CD14-positive monocyte (primary cell): Measurements from ENCODE around the gene GRK3. TPM values are rescaled to one million over a fixed set of nuclear protein-coding genes. Genes with fewer than 3 reads are reported as not detected.

Experiments used
- DNase-seq, 3 donors: peaks; one replicate each; pipeline ENCODE4 v3.0.0-alpha.2; 2011 to 2022
- H2AFZ ChIP-seq: 2 replicates; pipeline ENCODE4 v1.6.0; 2012; ENCODE audit warnings: mild to moderate bottlenecking, low read depth, low read length, inconsistent platforms; ENCODE audit not compliant: insufficient read depth, poor library complexity, severe bottlenecking
- H3K27ac ChIP-seq, 2 donors: 1 replicate in 1 of 2; 2 replicates in 1 of 2; pipeline ENCODE4 v1.5.1; 2012 to 2013; ENCODE audit warnings: low read length in 2 of 2, control low read depth in 1 of 2, inconsistent platforms in 1 of 2, low read depth in 1 of 2, mild to moderate bottlenecking in 1 of 2
- H3K27me3 ChIP-seq, 2 donors: one replicate each; pipeline versions ENCODE4 v1.6.0 to v1.6.1; 2011 to 2013; ENCODE audit warnings: low read length in 2 of 2; ENCODE audit not compliant: control insufficient read depth in 2 of 2, insufficient read depth in 2 of 2
- H3K36me3 ChIP-seq, 2 donors: replicated peaks in 1 of 2; 1 replicate in 1 of 2; 2 replicates in 1 of 2; pipeline versions ENCODE4 v1.5.1 to v1.6.1; 2012 to 2013; ENCODE audit warnings: low read length in 2 of 2, control low read depth in 1 of 2, inconsistent platforms in 1 of 2, mild to moderate bottlenecking in 1 of 2; ENCODE audit not compliant: insufficient read depth in 2 of 2, control insufficient read depth in 1 of 2
- H3K4me1 ChIP-seq, 2 donors: 1 replicate in 1 of 2; 2 replicates in 1 of 2; pipeline versions ENCODE4 v1.5.1 to v1.6.1; 2012 to 2013; ENCODE audit warnings: low read length in 2 of 2, control low read depth in 1 of 2, inconsistent platforms in 1 of 2, mild to moderate bottlenecking in 1 of 2, moderate library complexity in 1 of 2; ENCODE audit not compliant: insufficient read depth in 2 of 2, control insufficient read depth in 1 of 2
- H3K4me2 ChIP-seq: replicated peaks from 2 replicates; pipeline ENCODE3; 2012; ENCODE audit warnings: low read length, moderate library complexity, mild to moderate bottlenecking; ENCODE audit not compliant: poor library complexity, severe bottlenecking; ENCODE audit errors: extremely low read depth
- H3K4me3 ChIP-seq, 3 experiments: fragments of 200-600 bp in 1 of 3; sonication (generic) in 1 of 3; replicated peaks in 1 of 3; 1 replicate in 2 of 3; 2 replicates in 1 of 3; pipeline ENCODE4 v1.5.1; 2011 to 2013; ENCODE audit warnings: low read length in 3 of 3, mild to moderate bottlenecking in 3 of 3, control low read depth in 2 of 3, low read depth in 2 of 3, inconsistent platforms in 1 of 3, moderate library complexity in 1 of 3
- H3K79me2 ChIP-seq: 2 replicates; pipeline ENCODE4 v1.6.0; 2012; ENCODE audit warnings: mild to moderate bottlenecking, control low read depth, inconsistent platforms, low read length, moderate library complexity; ENCODE audit not compliant: insufficient read depth
- H3K9ac ChIP-seq: 2 replicates; pipeline ENCODE4 v1.6.0; 2017; ENCODE audit warnings: low read length, mild to moderate bottlenecking; ENCODE audit not compliant: insufficient read depth, poor library complexity, severe bottlenecking
- H3K9me3 ChIP-seq, 2 donors: replicated peaks in 1 of 2; 1 replicate in 1 of 2; 2 replicates in 1 of 2; pipeline versions ENCODE4 v1.5.1 to v1.6.1; 2012 to 2013; ENCODE audit warnings: low read length in 2 of 2, control low read depth in 1 of 2; ENCODE audit not compliant: control insufficient read depth in 1 of 2, insufficient read depth in 1 of 2
- H4K20me1 ChIP-seq: 2 replicates; pipeline ENCODE4 v1.6.0; 2012; ENCODE audit warnings: mild to moderate bottlenecking, low read length, control low read depth, moderate library complexity; ENCODE audit not compliant: insufficient read depth
- H3K27ac Mint-ChIP-seq, 7 donors: one replicate each; pipeline ENCODE4 v1.8.0; 2020; ENCODE audit warnings: mild to moderate bottlenecking in 7 of 7, mixed read lengths in 7 of 7, moderate library complexity in 6 of 7, inconsistent platforms in 2 of 7
- H3K27me3 Mint-ChIP-seq, 3 donors: one replicate each; pipeline ENCODE4 v1.8.0; 2021 to 2022; ENCODE audit warnings: low read depth in 3 of 3, mild to moderate bottlenecking in 3 of 3, mixed read lengths in 3 of 3, moderate library complexity in 3 of 3, inconsistent platforms in 1 of 3
- H3K36me3 Mint-ChIP-seq, 2 donors: one replicate each; pipeline ENCODE4 v1.8.0; 2020; ENCODE audit warnings: mixed read lengths in 2 of 2, inconsistent platforms in 1 of 2, mild to moderate bottlenecking in 1 of 2
- H3K4me1 Mint-ChIP-seq: one replicate; pipeline ENCODE4 v1.8.0; 2020; ENCODE audit warnings: mild to moderate bottlenecking, mixed read lengths
- H3K4me3 Mint-ChIP-seq, 2 donors: one replicate each; pipeline ENCODE4 v1.8.0; 2020; ENCODE audit warnings: mild to moderate bottlenecking in 2 of 2, mixed read lengths in 2 of 2, moderate library complexity in 1 of 2
- H3K9me3 Mint-ChIP-seq, 7 donors: one replicate each; pipeline ENCODE4 v1.8.0; 2020 to 2022; ENCODE audit warnings: mixed read lengths in 7 of 7, mild to moderate bottlenecking in 6 of 7, moderate library complexity in 6 of 7, inconsistent platforms in 2 of 7
- WGBS: methylation state at CpG from one replicate; pipeline ENCODE4 v1.1.5; 2013; ENCODE audit warnings: missing lambda C conversion rate; ENCODE audit not compliant: insufficient coverage; 5-methylcytosine and 5-hydroxymethylcytosine counted together
- intact Hi-C, 2 donors: fragments of 100-400 bp; cut with micrococcal nuclease; formaldehyde crosslinking; loops; one replicate each; pipeline versions ENCODE4 v1.15.0 to v1.15.1; 2023
- polyA plus RNA-seq, 3 donors: library from polyadenylated mRNA; depleted of rRNA in 1 of 3; unstranded in 2 of 3; stranded (reverse) in 1 of 3; fragments of 300-500 nt in 2 of 3; fragments of >200 nt in 1 of 3; fragmentation: Illumina TruSeq in 2 of 3; gene quantifications; 1 replicate in 2 of 3; 2 replicates in 1 of 3; pipeline ENCODE4 v1.2.3, GENCODE V29; 2012 to 2021
- TF ChIP-seq, protein P1 (sequence below): fragments of 200-600 bp; IDR thresholded peaks from one replicate; pipeline ENCODE4 v1.8.0; 2022; ENCODE audit warnings: antibody characterized with exemption, mild to moderate bottlenecking

Gene GRK3
- polyA plus RNA-seq, 3 donors: 8.3 to 33.3 (median 9.6) TPM

DNA sequence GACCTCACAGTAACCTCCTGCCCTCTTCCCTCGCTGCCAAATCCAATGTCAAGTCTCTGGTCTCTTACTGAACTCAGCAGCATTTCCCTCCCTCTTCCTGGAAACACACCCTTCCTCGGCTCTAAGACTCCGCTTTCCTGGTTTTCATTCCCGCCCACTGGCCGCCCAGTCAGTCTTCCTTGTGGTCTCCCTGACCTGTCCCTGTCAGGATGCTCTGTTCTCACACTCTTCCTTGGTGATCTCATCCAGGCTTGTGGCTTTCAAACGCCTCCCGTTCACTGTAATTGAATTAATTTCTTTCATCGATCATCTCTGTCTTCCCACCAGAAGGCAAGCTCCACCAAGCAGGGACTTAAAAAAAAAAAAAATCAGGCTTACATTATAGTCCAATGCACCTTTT is 211.1 kb downstream of the GRK3 start:
- Histone ChIP-seq H3K36me3 (no peaks in the 10 kb centered on the region), H3K4me3 (no peak overlapping the region), H3K4me2 (no peak overlapping the region), H3K79me2 (no peaks in the 10 kb centered on the region), H2AFZ (no peak overlapping the region), H3K27ac (no peak overlapping the region), H3K9me3 (no peaks in the 10 kb centered on the region), H3K9ac (no peak overlapping the region), H3K27me3 (peaks cover 0 to 4% of the 10 kb centered on the region in 2 donors), H4K20me1 (no peaks in the 10 kb centered on the region), H3K4me1 (no peaks in the 10 kb centered on the region)
- intact Hi-C loops: no loop called here
- Mint-ChIP-seq H3K36me3 (no peaks in the 10 kb centered on the region), H3K27me3 (peaks cover 2 to 12% (median 11%) of the 10 kb centered on the region in 3 donors), H3K4me3 (no peak overlapping the region), H3K27ac (no peak overlapping the region), H3K9me3 (peaks cover 0 to 1% (median 0%) of the 10 kb centered on the region in 7 donors), H3K4me1 (peaks cover 2% of the 10 kb centered on the region)
- 86% methylated on average over 8 of the region's 8 CpGs for WGBS
- no peak for DNase-seq
- TF ChIP-seq, protein P1, sequence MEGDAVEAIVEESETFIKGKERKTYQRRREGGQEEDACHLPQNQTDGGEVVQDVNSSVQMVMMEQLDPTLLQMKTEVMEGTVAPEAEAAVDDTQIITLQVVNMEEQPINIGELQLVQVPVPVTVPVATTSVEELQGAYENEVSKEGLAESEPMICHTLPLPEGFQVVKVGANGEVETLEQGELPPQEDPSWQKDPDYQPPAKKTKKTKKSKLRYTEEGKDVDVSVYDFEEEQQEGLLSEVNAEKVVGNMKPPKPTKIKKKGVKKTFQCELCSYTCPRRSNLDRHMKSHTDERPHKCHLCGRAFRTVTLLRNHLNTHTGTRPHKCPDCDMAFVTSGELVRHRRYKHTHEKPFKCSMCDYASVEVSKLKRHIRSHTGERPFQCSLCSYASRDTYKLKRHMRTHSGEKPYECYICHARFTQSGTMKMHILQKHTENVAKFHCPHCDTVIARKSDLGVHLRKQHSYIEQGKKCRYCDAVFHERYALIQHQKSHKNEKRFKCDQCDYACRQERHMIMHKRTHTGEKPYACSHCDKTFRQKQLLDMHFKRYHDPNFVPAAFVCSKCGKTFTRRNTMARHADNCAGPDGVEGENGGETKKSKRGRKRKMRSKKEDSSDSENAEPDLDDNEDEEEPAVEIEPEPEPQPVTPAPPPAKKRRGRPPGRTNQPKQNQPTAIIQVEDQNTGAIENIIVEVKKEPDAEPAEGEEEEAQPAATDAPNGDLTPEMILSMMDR: no peak

GRCh38 chr22:25777411-25777810 is 212.9 kb downstream of the GRK3 start:
- Mint-ChIP-seq H3K27me3 (peaks cover 7 to 17% (median 14%) of the 10 kb centered on the region in 3 donors), H3K27ac (no peak overlapping the region), H3K9me3 (no peaks in the 10 kb centered on the region), H3K4me3 (no peak overlapping the region), H3K4me1 (peaks cover 2% of the 10 kb centered on the region), H3K36me3 (no peaks in the 10 kb centered on the region)
- no peak overlapping the region for H3K4me3 ChIP-seq
- no peak for DNase-seq
- no peaks in the 10 kb centered on the region for H3K4me1 ChIP-seq
- H3K36me3 ChIP-seq: no peaks in the 10 kb centered on the region
- no peaks in the 10 kb centered on the region for H4K20me1 ChIP-seq
- H2AFZ ChIP-seq: no peak overlapping the region
- intact Hi-C loops: no loop called here
- 90% methylated on average over 8 of the region's 9 CpGs for WGBS
- H3K4me2 ChIP-seq: no peak overlapping the region
- no peaks in the 10 kb centered on the region for H3K79me2 ChIP-seq
- H3K27ac ChIP-seq: no peak overlapping the region
- H3K27me3 ChIP-seq: peaks cover 0 to 5% of the 10 kb centered on the region in 2 donors
- H3K9ac ChIP-seq: no peak overlapping the region
- no peaks in the 10 kb centered on the region for H3K9me3 ChIP-seq
- TF ChIP-seq, protein P1: no peak
